Measurements from ENCODE around the gene ENAH.
"Not testable (repeated sequence)": the region's sequence is repeated elsewhere in the genome, so short reads cannot be mapped to it uniquely, and the experiment has no call there.

The ENAH gene

GRCh38 chr1:225652729-225653462, at the start of gene ENAH:
Gene ENAH, minus strand, starts transcription at chr1:225653123. Its CDS starts 433 bp downstream, at chr1:225652690.
- peak; percentile 91 for DNase-seq

- no peak for DNase-seq
Measured at GRCh38 chr1:225700889-225701465, 48.1 kb upstream of the ENAH start.

- no peak for DNase-seq
Measured at GRCh38 chr1:225700164-225700821, 47.4 kb upstream of the ENAH start.

- DNase-seq: no peak
Measured at GRCh38 chr1:225699336-225699735, 46.4 kb upstream of the ENAH start.

GRCh38 chr1:225698194-225698593, 45.3 kb upstream of the ENAH start:
- DNase-seq: not testable (repeated sequence)

- DNase-seq: no peak
Measured at GRCh38 chr1:225697428-225697827, 44.5 kb upstream of the ENAH start.

GRCh38 chr1:225695578-225696337, 42.8 kb upstream of the ENAH start:
- DNase-seq: peak; percentile 57

- no peak for DNase-seq
Measured at GRCh38 chr1:225694151-225694603, 41.3 kb upstream of the ENAH start.

- not testable (repeated sequence) for DNase-seq
Measured at GRCh38 chr1:225693697-225694096, 40.8 kb upstream of the ENAH start.

- no peak for DNase-seq
Measured at GRCh38 chr1:225693085-225693696, 40.3 kb upstream of the ENAH start.

GRCh38 chr1:225692517-225692879, 39.6 kb upstream of the ENAH start:
- DNase-seq: no peak

- DNase-seq: no peak
Measured at GRCh38 chr1:225691861-225692516, 39.1 kb upstream of the ENAH start.

- DNase-seq: no peak
Measured at GRCh38 chr1:225691377-225691776, 38.5 kb upstream of the ENAH start.

GRCh38 chr1:225689882-225690459, 37.0 kb upstream of the ENAH start:
- no peak for DNase-seq

- DNase-seq: no peak
Measured at GRCh38 chr1:225688345-225688744, 35.4 kb upstream of the ENAH start.

GRCh38 chr1:225685476-225686176, 32.7 kb upstream of the ENAH start:
- DNase-seq: no peak

GRCh38 chr1:225684741-225685140, 31.8 kb upstream of the ENAH start:
- DNase-seq: no peak

GRCh38 chr1:225681231-225681630, 28.3 kb upstream of the ENAH start:
- DNase-seq: no peak

- DNase-seq: no peak
Measured at GRCh38 chr1:225678545-225678944, 25.6 kb upstream of the ENAH start.

GRCh38 chr1:225677350-225678124, 24.6 kb upstream of the ENAH start:
- DNase-seq: no peak
